Frontal cortex (tissue), 4 donors: ENCODE data around the gene CSNK1G1. TPM values are rescaled to one million over a fixed set of nuclear protein-coding genes. Genes with fewer than 3 reads are reported as not detected.
A peak's percentile ranks its signal among the peaks of the same experiment; 100 is the strongest.

Experiments
- DNase-seq, 2 donors: peaks; one replicate each; pipeline ENCODE4 v3.0.0; 2012; ENCODE audit warnings: low spot score in 2 of 2
- FAIRE-seq: peaks from 2 replicates; lab custom pipeline; 2012; peaks lifted over from hg19 to GRCh38; lab: Jason Lieb, UNC
- total RNA-seq: library from RNA; depleted of rRNA; stranded (reverse); fragments of >200 nt; gene quantifications from one replicate; pipeline ENCODE4 v1.2.3, GENCODE V29; 2014
- donor health status: control.
- donor health status: control.
- donor health status: control.

CSNK1G1 gene
- total RNA-seq, 1 donor from 2014 or later: 46.1 TPM

GRCh38 chr15:64216730-64217428 is 139.1 kb downstream of the CSNK1G1 start:
- DNase-seq: no peak
- no peak for FAIRE-seq

DNA sequence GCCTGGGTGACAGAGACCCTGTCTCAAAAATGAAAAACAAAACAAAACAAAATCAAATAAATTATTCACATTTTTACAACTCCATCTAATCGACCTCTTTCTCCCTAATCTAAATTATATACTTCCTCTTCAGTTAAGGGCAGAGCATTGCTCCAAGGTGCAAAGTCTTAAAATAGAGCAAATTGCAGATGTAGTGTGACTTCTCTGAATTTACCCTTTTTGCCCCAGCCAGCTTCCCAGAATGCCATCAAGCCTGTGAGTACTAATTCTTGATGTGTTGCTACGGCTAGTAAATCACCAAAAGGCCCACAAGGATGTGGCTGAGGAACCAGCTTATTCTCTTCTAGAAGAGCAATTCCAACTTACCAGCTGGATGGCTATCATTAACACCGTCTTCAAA is 139.8 kb downstream of the CSNK1G1 start:
- DNase-seq (no peak), FAIRE-seq (no peak)

GRCh38 chr15:64213646-64214045 is 142.3 kb downstream of the CSNK1G1 start:
- DNase-seq: no peak
- no peak for FAIRE-seq

DNA sequence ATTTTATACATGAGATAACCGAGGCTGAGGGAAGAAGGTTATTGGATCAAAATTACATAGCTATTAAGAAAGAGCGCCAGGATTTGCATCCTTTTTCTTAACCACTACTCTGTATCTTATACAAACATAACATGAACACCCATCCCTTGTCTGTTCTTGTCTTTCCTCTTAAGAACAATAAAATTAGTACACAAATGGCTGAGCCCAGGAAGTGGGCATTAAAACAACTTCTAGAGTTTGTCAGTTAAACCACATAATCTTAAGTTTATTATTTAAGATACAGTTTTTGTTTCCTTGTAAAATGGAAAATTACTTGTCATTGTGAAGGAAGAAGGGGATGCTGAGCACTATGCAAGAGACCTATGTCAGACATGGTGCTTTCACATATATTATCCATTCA is 144.3 kb downstream of the CSNK1G1 start:
- DNase-seq (no peak), FAIRE-seq (no peak)

DNA sequence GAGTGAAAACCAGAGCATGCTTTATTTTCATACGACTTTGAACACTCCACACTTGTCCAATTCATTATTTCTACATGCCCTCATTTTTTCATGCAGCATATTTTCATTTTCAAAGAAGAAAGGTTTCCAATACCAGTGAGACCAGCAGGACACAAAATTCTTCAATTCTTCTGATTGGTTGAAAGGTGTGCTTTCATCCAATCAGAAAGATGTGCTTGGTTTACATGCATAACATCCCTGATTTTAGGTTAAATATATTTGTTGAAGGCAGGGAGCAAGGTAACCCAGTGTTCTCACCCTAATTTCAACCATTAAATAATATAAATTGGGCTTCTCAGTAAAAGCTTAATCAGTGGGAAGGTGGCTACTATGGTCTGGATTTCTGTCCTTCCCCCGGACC is 145.6 kb downstream of the CSNK1G1 start:
- no peak for FAIRE-seq
- no peak for DNase-seq

GRCh38 chr15:64209680-64210334 is 146.2 kb downstream of the CSNK1G1 start:
- no peak for DNase-seq

GRCh38 chr15:64205202-64205601 is 150.8 kb downstream of the CSNK1G1 start:
- DNase-seq: no peak
- FAIRE-seq: no peak

More at GRCh38 chr15:64209680-64210334, 146.2 kb downstream of the CSNK1G1 start:
- FAIRE-seq: peak; percentile 42

DNA sequence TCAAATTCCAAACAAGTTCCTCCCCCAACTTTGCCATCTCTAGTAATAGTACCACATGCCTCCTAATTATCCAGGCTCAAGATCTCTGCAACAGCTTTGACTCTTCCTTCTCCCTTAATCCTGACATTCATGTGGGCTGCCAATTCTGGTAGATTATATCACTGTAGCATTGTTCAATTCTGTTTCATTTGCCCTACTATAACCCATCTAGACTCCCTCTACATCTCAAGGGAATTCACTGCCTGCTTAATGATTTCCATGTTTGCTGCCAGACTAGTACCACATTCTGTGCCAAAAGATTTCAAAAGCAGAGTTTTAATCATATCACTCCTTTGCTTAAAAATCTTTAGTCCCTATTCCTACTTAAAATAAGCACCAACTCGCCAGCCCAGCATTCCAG is 158.5 kb downstream of the CSNK1G1 start:
- no peak for DNase-seq
- no peak for FAIRE-seq

- DNase-seq (no peak), FAIRE-seq (no peak)
Measured at GRCh38 chr15:64193971-64194370, 162.0 kb downstream of the CSNK1G1 start.

- DNase-seq (no peak), FAIRE-seq (no peak)
Measured at GRCh38 chr15:64191971-64192830, 163.8 kb downstream of the CSNK1G1 start.

DNA sequence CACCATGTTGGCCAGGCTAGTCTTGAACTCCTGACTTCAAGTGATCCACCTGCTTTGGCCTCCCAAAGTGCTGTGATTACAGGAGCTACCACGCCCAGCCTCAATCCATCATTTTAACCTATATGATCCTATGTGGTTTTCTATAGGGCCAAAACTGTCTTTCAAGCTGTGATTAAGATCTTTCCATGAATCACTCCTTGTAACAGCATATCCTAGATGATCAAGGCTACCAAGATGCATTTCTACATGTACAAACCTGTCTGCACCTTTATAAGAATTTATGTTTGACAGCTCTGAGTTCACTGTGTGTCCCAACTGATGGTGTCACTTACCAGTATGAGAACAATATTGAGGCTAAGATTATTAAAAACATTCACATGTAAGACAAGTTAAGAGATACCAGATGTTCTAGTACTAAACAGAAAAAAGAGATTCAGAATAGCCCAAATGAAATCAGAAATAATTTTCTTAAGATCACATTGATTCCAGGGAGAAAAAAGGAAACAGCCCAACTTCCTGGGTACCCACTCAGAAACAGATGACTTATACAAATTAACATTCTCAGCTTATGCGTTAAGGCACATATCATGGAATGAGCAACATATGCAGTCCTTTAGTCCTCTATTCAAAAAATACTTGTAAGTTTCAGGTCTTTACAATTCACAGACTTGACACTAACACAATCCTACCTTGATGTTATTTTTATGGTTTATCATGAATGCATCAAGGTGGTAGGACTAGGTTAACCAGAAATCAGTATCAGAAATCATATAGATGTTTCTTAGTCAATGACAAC is 168.4 kb downstream of the CSNK1G1 start:
- DNase-seq (no peak), FAIRE-seq (no peak)

- FAIRE-seq: no peak
Measured at GRCh38 chr15:64185146-64185911, 170.6 kb downstream of the CSNK1G1 start.

DNA sequence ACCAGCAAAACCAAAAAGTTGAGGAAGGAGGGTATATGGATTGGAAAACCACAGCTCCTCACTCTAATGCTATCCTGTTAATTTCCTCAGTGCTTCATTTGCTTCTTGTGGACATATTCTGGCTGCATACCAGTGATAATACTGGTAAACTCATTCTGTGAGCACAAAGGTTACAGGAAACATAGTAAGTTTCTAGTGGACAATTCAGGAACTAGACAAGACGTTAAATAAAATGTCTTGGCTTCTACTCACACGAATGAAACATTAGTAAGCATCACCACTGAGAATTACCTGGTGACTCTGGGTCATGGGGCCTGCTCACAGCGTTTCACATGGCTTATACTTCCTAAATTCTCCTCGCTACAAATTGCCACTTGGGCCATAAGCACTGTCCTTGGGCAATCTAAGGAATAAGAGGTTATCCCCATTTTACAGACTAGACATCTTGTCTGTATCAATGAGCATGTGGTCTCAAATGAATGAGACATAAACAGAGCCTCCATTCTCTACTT is 173.1 kb downstream of the CSNK1G1 start:
- no peak for DNase-seq
- FAIRE-seq: no peak

More at GRCh38 chr15:64185146-64185911, 170.6 kb downstream of the CSNK1G1 start:
- no peak for DNase-seq

DNA sequence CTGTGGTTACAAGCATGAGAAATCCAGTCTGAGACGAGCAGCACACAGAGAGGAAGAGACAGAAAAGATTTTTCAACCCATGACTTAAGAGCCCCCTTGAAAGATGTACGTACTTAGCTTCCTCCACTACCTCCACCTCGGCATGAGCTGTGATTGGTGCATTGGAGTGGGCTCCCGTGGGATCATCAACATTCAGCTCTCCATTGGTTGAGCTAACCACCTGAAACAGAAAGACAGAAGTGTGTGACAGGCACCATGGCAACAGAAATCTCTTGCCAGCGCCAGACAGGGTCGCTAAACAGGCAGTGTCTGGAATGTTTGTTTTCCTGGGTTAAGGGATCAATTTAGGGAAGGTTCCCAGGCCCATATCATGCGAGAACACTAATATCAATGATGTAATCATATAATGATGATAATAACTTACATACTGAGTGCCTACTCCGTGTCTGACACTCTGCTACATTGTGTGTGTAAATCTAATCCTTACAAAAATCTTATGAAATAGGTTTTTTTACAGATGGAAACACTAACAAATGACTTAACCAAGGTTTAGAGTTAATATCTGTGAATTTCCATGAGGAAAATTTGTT is 175.6 kb downstream of the CSNK1G1 start:
- FAIRE-seq (no peak), DNase-seq (no peak)

DNA sequence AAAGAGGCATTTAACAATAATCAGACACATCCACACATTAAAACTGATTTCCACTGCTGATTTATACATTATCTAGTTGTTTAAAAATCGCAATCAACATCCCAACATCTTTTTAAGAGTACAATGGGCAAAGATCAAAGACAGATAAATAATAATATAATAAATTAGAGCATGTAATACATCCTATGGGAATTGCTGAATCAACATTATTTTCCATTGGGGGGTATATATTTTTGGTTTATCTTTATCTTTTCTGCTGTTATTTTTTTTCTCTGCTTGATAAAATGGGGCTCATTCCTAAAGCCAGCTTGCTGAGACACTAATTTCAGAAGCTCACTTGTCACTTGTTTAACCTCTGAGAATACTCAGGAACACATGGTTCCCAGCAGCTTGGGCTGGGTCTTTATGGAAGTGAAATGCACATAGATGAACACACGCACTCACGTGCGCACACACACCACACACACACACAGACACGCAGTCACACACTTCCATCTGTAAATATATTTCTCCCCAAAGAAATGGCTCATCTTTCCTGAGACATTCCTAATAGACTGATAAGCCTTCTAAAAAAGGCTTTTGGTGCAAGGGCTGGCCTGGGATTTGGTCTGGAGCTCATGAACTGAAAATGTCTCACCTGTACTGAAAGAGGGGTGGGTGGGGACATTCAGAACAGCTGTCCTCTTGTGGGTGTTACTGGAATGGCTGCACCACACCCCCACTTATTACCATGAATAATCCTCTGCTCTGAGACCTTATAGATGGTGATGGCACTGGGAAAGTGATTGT is 189.7 kb downstream of the CSNK1G1 start:
- no peak for DNase-seq

GRCh38 chr15:64164436-64164835 is 191.5 kb downstream of the CSNK1G1 start:
- FAIRE-seq: no peak
- no peak for DNase-seq

More for the DNA sequence above, 189.7 kb downstream of the CSNK1G1 start:
- FAIRE-seq: no peak

DNA sequence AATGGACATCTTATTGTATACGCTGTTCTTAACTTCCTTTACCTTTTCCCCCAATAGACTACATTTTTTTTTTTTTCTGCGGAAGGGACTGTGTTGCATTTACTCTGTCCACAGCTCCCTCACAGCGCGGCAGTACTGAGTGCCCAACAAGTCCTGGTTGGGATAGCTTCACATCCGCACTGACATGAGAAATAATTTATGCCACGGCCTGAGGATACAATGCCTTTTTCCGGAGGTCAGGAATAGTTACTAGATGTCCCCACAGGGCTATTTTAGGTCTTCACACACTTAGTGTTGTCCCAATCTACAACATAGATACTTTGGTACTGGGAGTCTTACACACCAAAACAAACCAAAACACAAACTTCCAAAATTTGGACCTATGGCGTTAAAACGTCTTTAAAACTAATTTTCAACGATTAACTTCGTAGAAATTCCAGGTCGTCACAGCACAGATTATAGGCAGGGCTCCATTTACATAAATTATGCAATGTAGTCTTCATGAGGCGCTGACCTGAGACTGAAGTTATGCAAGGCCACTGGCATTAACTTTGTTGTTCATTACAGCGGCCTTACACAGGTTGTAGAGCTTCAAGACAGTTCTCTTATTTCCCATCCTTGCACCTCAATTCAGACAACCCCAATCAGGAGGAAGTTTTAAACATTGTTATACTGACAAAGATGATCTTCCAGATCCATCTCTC is 192.2 kb downstream of the CSNK1G1 start:
- DNase-seq (no peak), FAIRE-seq (no peak)
